Lower lobe of right lung (tissue), 2 donors: ENCODE results near the gene KLF16. TPM values are rescaled to one million over a fixed set of nuclear protein-coding genes. Genes with fewer than 3 reads are reported as not detected.

Source experiments
- ATAC-seq, 2 donors: fragments of 200-7000 bp; cut with Tn5 transposase; one replicate each; pipeline ENCODE4 v1.9.1; 2020 to 2022; ENCODE audit warnings: mild to moderate bottlenecking in 2 of 2, moderate library complexity in 2 of 2
- DNase-seq: peaks from one replicate; pipeline ENCODE4 v3.0.0-alpha.2; 2020
- H3K27ac ChIP-seq: fragments of 200-600 bp; one replicate; pipeline ENCODE4 v1.8.0; 2022
- H3K27me3 ChIP-seq: fragments of 200-600 bp; one replicate; pipeline ENCODE4 v1.8.0; 2022; ENCODE audit warnings: low read depth
- H3K36me3 ChIP-seq: fragments of 200-600 bp; one replicate; pipeline ENCODE4 v1.8.0; 2022; ENCODE audit warnings: mild to moderate bottlenecking
- H3K4me1 ChIP-seq: fragments of 200-600 bp; one replicate; pipeline ENCODE4 v1.8.0; 2022
- H3K4me3 ChIP-seq: fragments of 200-600 bp; one replicate; pipeline ENCODE4 v1.8.0; 2022; ENCODE audit warnings: mild to moderate bottlenecking
- H3K9me3 ChIP-seq: fragments of 200-600 bp; one replicate; pipeline ENCODE4 v1.8.0; 2022
- CTCF ChIP-seq: fragments of 200-600 bp; IDR thresholded peaks from one replicate; pipeline ENCODE4 v1.8.0; 2022; ENCODE audit warnings: antibody characterized with exemption, mild to moderate bottlenecking
- intact Hi-C: fragments of 100-400 bp; cut with DNase I; formaldehyde crosslinking; loops from one replicate; pipeline ENCODE4 v1.11.0; 2022
- total RNA-seq: library from RNA; stranded (reverse); fragmentation: NEBNext Ultra II Directional; extraction: Animal tissue kit (Norgen Biotek cat#: 25700); gene quantifications from one replicate; pipeline ENCODE4 v1.2.1, GENCODE V29; 2021
- donor health status: DM: no; HTN: yes; CAD: no; lungs with severe emphysema.

The KLF16 gene
- total RNA-seq, 1 donor from 2014 or later, result 22.2 TPM

- no peak for ATAC-seq
- intact Hi-C loops, result no loop called here
Measured at GRCh38 chr19:1817553-1818179, 45.7 kb downstream of the KLF16 start.

GRCh38 chr19:1816530-1817298 lies 46.7 kb downstream of the KLF16 start:
- Histone ChIP-seq H3K36me3 (peaks cover 71% of the 10 kb centered on the region), H3K9me3 (no peaks in the 10 kb centered on the region), H3K4me1 (peaks cover 14% of the 10 kb centered on the region), H3K27ac (no peak overlapping the region), H3K4me3 (no peak overlapping the region), H3K27me3 (no peaks in the 10 kb centered on the region)
- intact Hi-C loops, result no loop called here
- no peak for TF ChIP-seq CTCF
- ATAC-seq, result no peak
- DNase-seq, result no peak

More at GRCh38 chr19:1817553-1818179, 45.7 kb downstream of the KLF16 start:
- Histone ChIP-seq H3K4me1 (peaks cover 13% of the 10 kb centered on the region), H3K27ac (no peak overlapping the region), H3K9me3 (no peaks in the 10 kb centered on the region), H3K27me3 (no peaks in the 10 kb centered on the region), H3K4me3 (no peak overlapping the region), H3K36me3 (peaks cover 81% of the 10 kb centered on the region)
- TF ChIP-seq CTCF, result no peak
- DNase-seq, result no peak

- DNase-seq (no peak), ATAC-seq (no peak)
- Histone ChIP-seq H3K9me3 (no peaks in the 10 kb centered on the region), H3K27ac (no peak overlapping the region), H3K4me1 (peaks cover 14% of the 10 kb centered on the region), H3K27me3 (no peaks in the 10 kb centered on the region), H3K4me3 (no peak overlapping the region), H3K36me3 (peaks cover 63% of the 10 kb centered on the region)
- intact Hi-C loops, result no loop called here
- no peak for TF ChIP-seq CTCF
Measured at GRCh38 chr19:1815605-1816529, 47.5 kb downstream of the KLF16 start.

DNA sequence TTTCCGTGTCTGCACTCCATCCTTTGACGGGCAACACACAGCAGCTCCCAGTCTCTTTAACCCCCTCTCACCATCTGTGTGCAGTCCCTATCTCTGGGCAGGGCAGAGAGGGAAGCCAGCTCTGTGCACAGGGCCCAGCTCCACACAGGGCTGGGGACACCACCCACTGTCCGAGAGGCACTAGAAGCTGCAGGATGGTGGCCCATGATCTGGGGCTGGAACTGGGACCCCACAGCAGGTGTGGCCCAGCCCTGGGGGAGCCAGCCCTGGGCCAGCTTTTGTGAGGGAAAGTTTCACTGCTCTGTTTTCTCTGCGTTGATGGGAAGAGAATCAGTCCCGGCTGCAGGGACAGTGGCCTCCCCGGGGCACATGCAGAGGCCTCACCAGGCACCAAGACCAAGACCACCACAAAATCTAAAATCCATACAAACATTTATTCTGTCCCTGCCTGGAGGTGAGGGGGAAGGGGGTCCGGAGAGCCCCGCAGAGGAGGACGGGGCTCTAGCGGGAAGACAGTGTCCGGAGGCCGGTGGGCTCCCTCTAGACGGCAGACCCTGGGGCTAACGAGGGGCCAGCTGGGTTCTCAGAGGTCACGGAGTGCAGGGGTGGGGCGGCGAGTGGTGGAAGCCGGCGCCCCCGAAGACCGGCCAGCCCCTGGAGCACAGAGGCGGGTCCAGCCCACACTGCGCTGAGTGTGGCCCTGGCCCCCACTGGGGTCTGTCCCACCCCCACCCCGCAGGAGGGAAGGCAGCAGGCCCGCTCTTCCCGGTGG lies 48.4 kb downstream of the KLF16 start:
- Histone ChIP-seq H3K9me3 (no peaks in the 10 kb centered on the region), H3K27ac (no peak overlapping the region), H3K4me3 (no peak overlapping the region), H3K27me3 (no peaks in the 10 kb centered on the region), H3K4me1 (peaks cover 14% of the 10 kb centered on the region), H3K36me3 (peaks cover 54% of the 10 kb centered on the region)
- DNase-seq (no peak), ATAC-seq (no peak)
- intact Hi-C loops, result no loop called here
- no peak for TF ChIP-seq CTCF

DNA sequence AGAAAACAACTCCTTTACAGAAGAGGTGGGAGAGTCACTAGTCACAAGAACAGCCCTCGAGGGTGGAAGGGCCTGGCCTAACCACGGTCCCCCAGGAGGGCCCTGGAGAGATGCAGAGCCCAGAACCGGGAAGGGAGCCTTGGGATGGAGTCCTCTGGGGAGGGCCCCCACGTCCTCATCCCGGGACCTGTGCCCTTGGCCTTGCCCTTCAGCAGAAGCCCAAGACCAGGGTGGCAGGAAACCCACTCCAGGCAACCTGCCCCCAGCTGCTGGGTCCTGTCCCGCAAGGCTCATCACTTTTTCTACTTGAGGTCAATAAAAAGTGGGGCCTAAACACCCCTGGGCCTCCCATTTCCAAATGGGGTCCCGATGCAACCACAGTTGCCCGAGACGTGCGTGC lies 49.0 kb downstream of the KLF16 start:
- TF ChIP-seq CTCF, result no peak
- no peak overlapping the region for H3K4me3 ChIP-seq
- peaks cover 48% of the 10 kb centered on the region for H3K36me3 ChIP-seq
- no peaks in the 10 kb centered on the region for H3K9me3 ChIP-seq
- DNase-seq (no peak), ATAC-seq (no peak)
- intact Hi-C loops, result no loop called here
- peaks cover 14% of the 10 kb centered on the region for H3K4me1 ChIP-seq
- no peaks in the 10 kb centered on the region for H3K27me3 ChIP-seq
- H3K27ac ChIP-seq, result no peak overlapping the region
